GM21576 (cell line): ENCODE data around the gene WDR35.

Source experiments
- ATAC-seq: cut with Tn5 transposase; IDR thresholded peaks from one replicate; pipeline ENCODE4 v1.9.1; 2021; ENCODE audit warnings: mild to moderate bottlenecking, moderate library complexity; ENCODE audit not compliant: unreplicated experiment

Gene WDR35

DNA sequence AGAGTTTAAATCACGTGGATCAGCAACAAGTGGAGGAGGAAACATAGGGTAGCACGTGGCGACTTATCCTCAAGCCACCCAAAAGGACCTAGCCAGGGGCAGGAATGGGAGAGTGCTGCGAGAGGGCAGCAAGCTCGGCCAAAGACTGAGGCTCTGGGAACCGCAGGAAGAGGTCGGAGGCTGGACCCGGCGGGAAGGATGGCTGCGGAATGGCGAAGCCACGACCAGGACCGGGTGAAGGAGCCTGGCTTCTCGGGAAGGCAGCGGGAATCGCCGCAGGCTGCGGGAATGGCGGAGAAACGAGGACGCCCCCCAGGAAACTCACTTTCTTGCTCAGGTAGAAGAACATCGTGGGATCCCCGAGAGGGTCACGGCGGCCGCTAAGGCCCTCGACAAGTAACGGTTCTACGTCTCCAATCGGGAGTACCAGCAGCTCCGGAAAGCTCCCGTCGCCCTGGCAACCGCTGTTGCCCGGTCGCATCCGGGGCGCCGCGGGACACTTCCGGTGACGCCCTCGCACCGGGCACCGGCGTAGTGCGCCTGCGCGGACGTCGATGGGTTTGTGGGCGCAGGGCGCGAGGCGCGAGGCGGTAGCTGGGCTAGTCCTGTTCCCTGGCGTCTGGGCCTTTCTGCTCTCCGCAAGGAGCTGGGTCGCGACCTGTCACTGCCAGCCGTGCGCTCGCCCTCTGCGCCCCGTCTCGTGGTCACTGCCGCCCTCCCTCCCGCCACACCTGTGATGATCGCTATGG lies at the start of gene WDR35:
TSS of gene WDR35 (minus strand) at position 439 of the 749 bp plus-strand sequence. CDS start at position 349, 90 bp downstream.
- ATAC-seq: peak; percentile 93

DNA sequence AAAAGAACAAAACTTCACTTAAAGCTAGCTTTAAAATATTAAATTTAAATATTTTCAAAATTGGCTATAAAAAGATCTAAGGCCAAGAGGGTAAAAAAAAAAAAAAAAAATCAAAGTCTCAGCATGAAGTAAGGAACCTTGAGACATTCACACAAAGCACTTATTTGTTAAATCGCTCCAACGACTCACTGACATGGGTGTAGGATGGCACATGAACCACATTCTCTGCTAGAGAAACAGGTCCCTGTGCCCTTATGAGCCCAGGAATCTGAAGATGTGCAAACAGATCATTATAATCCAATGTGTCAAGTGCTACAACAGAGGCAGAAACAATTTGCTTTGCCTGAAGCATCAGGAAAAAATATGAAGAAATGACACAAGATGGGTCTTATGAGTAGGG lies 47.8 kb upstream of the WDR35 start:
- no peak for ATAC-seq

GRCh38 chr2:20035955-20036666 lies 46.2 kb upstream of the WDR35 start:
- ATAC-seq: no peak

DNA sequence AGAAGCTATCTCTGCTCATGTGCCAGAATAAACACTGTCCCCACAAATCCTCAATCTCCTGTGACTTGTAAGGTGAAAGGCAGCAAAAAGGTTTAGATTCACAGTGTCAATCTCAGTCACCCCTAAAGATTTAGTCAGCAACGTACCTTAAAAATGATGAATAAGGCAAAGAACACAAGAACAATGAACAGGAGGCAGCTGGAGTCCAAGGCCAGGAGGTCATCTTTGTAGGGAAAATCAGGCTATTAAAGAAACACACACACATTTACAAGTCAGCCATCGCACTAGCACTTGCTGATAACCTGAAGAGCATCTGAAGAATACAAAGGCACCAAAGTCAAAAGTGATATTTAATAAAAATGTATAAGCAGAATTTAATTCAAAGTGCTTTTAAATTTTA lies 44.9 kb upstream of the WDR35 start:
- ATAC-seq: no peak

GRCh38 chr2:20034218-20034617 lies 44.3 kb upstream of the WDR35 start:
- no peak for ATAC-seq

GRCh38 chr2:20033322-20033721 lies 43.4 kb upstream of the WDR35 start:
- no peak for ATAC-seq

DNA sequence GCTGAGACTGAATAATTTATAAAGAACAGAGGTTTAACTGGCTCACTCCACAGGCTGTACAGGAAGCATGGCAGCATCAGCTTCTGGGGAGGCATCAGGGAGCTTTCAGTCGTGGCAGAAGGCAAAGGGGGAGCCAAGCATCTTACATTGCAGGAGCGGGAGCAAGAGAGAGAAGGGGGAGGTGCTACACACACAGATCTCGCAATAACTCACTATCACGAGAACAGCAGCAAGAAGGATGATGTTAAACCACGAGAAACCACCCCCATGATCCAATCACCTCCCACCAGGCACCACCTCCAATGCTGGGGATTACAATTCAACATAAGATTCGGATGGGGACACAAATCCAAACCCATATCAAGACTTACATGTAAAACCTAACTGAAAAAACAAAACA lies 40.3 kb upstream of the WDR35 start:
- no peak for ATAC-seq

GRCh38 chr2:20027705-20028434 lies 38.0 kb upstream of the WDR35 start:
- ATAC-seq: no peak

- no peak for ATAC-seq
Observed at GRCh38 chr2:20027260-20027677, 37.4 kb upstream of the WDR35 start.

- ATAC-seq: no peak
Observed at GRCh38 chr2:20025065-20025786, 35.3 kb upstream of the WDR35 start.

DNA sequence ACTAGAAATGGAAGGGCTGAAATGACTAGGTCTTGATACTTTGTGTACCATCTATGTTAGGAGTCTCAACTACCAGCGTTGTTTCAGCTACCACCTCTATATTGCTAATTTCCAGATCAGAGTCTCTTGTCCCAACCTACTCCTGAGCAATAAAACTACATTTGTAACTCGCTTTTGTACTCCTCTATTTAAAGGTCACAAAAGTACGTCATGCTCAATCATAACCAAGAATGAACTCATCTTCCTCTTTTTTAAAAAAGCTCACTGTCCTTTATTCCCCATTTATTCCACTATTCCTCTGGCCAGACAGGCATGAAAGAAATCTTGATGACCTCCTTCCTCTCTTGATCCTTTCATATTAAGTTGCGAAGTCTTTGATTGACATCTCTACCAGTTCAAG lies 33.8 kb upstream of the WDR35 start:
- ATAC-seq: no peak

- ATAC-seq: no peak
Observed at GRCh38 chr2:20021405-20022009, 31.6 kb upstream of the WDR35 start.

DNA sequence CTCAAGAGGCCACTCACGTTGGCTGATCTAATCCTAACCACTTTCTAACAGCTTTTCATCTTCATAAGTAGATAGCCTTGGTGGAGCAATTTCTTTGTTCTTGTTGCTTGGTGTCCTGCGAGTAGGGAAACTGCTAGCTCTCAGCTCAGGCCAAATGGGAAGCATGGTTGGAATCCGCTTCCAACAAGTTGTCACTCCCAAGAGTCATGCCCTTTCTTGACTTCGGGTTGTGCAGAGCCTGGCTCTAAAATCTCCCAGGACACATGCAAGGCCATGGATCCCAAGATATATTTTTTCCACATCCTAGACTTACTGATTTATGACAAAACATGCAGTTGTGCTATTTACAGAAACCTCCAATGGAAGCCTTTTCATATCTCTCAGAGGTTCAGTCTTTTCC lies 29.8 kb upstream of the WDR35 start:
- ATAC-seq: no peak

GRCh38 chr2:20018601-20019152 lies 28.8 kb upstream of the WDR35 start:
- no peak for ATAC-seq

GRCh38 chr2:20016346-20016745 lies 26.4 kb upstream of the WDR35 start:
- ATAC-seq: no peak

- ATAC-seq: no peak
Observed at GRCh38 chr2:20015482-20016083, 25.7 kb upstream of the WDR35 start.

- no peak for ATAC-seq
Observed at GRCh38 chr2:20013126-20013849, 23.4 kb upstream of the WDR35 start.

DNA sequence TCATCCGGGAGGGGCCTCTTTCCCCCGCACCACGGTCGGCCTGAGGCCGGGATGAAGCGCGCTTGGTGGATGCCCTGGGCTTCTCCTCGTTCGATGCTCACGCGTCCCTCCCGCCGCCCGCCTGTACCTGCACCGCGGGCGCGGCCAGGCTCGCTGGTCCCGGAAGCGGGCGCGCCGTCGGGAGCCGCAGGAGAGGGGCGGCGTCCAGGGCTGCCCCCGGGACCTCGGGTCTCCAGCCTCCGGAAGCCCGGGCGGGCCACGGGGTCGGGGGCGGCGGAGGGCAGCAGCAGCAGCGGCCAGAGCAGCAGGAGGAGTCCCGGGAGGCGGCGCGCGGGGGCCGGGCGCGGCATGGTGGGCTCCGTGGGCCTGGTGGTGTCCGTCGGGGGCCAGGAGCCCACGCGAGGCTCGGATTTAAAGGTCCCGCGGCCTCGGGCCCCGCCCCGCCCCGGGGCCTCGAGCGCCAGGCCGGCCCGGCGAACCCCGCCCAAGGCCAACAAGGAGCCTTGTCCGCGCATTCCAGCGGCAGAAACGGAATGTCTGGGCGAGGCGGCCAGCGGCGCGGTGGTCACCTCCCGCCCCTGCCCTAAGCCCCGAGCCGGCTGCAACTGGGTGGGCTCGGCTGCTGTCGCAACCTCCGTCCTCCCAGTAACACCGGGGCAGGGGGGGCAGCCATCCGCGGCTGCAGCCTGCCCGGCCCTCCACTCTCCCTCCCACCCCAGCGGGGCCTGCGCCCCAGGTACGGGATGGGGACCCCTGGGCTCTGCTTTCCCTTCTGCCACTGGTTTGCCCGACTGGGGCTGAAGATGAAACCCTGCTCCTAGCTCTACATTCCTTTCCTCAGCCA lies 22.6 kb upstream of the WDR35 start, which contains the start of gene MATN3:
TSS of gene MATN3 (minus strand) at position 387 of the 844 bp plus-strand sequence. CDS start at position 350, 37 bp downstream.
- ATAC-seq: no peak

DNA sequence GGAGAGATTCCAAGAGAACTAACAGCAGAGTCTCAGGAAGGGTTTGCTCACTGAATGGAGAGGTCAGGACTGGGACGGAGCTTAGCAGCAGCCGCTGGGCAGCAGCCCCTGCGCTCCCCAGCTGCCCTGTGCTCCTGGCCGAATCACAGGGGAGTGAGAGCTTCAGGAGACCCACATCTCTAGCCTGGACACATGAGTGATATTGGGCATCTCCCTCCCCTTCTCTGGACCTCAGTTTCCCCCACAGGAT lies 22.1 kb upstream of the WDR35 start:
- no peak for ATAC-seq
